ENCODE measurements around the gene KCNG2. TPM values are rescaled to one million over a fixed set of nuclear protein-coding genes. Genes with fewer than 3 reads are reported as not detected.

Gene KCNG2
- total and polyA plus RNA-seq, 2 of the 8 experiments (the other 6 are each of a cell fraction or from before 2014, with no cell fraction given): 0.19 to 0.74 TPM

DNA sequence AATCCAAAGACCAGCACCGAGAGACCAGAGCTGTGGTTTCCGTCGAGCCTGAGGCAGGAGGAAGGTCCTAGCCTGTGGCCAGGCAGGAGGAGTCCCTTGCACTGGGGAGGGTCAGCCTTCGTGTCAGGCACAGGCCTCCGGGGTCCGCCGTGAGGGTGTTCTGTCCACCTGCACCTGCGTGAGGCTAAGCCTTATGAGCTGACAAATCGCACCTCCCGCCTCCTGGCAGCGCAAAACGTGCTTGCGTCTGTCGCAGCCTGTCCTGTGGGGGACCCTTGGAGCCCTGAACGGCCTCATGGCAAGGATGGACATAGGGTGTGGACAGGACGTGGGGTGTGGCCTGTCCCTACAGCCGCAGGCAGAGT lies 73.3 kb downstream of the KCNG2 start:
- Histone ChIP-seq H3K23ac (ENCODE audit: insufficient read length) (no peak overlapping the region), H2AFZ (ENCODE audit: low read length) (no peak overlapping the region), H4K20me1 (replicated peaks in 1 of 2; ENCODE audit: control insufficient read depth in 1 of 2, insufficient read depth in 2 of 2, low read length in 2 of 2) (no peaks in the 10 kb centered on the region), H3K18ac (ENCODE audit: extremely low read depth, low read length) (no peak overlapping the region), H3K36me3 (ENCODE audit: control insufficient read depth in 2 of 4, insufficient read depth in 4 of 4, low read length in 3 of 4) (no peaks in the 10 kb centered on the region), H3K9ac (replicated peaks in 1 of 4; ENCODE audit: extremely low read depth in 1 of 4, low read depth in 3 of 4, low read length in 3 of 4) (no peak overlapping the region), H2AK5ac (ENCODE audit: low read depth, low read length) (no peak overlapping the region), H3K56ac (replicated peaks; ENCODE audit: insufficient read length, low read depth, low read length) (no peak overlapping the region), H4K91ac (replicated peaks; ENCODE audit: insufficient read length, low read length) (no peak overlapping the region), H2BK12ac (ENCODE audit: low read depth, low read length) (no peak overlapping the region), H3K79me2 (ENCODE audit: control insufficient read depth in 1 of 2, insufficient read depth in 2 of 2, low read length in 2 of 2) (no peaks in the 10 kb centered on the region), H2BK5ac (ENCODE audit: low read depth, low read length) (no peak overlapping the region), H3K4me2 (ENCODE audit: insufficient read depth in 1 of 2, low read depth in 2 of 2, low read length in 2 of 2) (no peak overlapping the region), H3K79me1 (ENCODE audit: low read depth, low read length) (no peaks in the 10 kb centered on the region), H3K9me3 (ENCODE audit: insufficient read depth in 2 of 2, low read depth in 1 of 2, low read length in 1 of 2) (no peaks in the 10 kb centered on the region), H2BK120ac (replicated peaks; ENCODE audit: low read depth, low read length) (no peak overlapping the region), H4K8ac (ENCODE audit: extremely low read depth, insufficient read depth, low read length) (no peak overlapping the region), H3K4me3 (ENCODE audit: extremely low read depth in 1 of 4, insufficient read depth in 2 of 4, low read depth in 3 of 4, low read length in 4 of 4) (no peak overlapping the region), H3K4me1 (replicated peaks in 1 of 4; ENCODE audit: control insufficient read depth in 3 of 4, insufficient read depth in 4 of 4, low read length in 3 of 4) (no peaks in the 10 kb centered on the region; a peak in 1 of 7 replicates), H3K14ac (ENCODE audit: insufficient read length) (no peak overlapping the region), H4K5ac (ENCODE audit: insufficient read length, low read depth, low read length) (no peak overlapping the region), H3K27ac (ENCODE audit: low read depth, low read length) (no peak overlapping the region), H2BK20ac (ENCODE audit: low read length) (no peak overlapping the region), H3K27me3 (replicated peaks in 1 of 4; ENCODE audit: control insufficient read depth in 3 of 4, extremely low read depth in 1 of 4, insufficient read depth in 3 of 4, low read length in 3 of 4) (no peaks in the 10 kb centered on the region), H2BK15ac (ENCODE audit: low read length) (0 out of 2 replicates have a peak overlapping the region, but pooled peaks have one; percentile 29), H3K4ac (replicated peaks; ENCODE audit: insufficient read length, low read depth, low read length) (no peak overlapping the region), H3K23me2 (ENCODE audit: low read depth, low read length) (peaks cover 5% of the 10 kb centered on the region; the same call in 1 of the 2 replicates)
- FAIRE-seq: no peak
- CTCF ChIA-PET (ENCODE audit: partially characterized antibody): interaction anchor here (0.7 to 1.7 kb wide), 3 partner anchors 13 to 61 kb away, joined by 3 to 4 read pairs (median 4); no protein-coding TSS in a partner anchor
- WGBS, 2 experiments (ENCODE audit: extremely low coverage in 1 of 2, insufficient coverage in 1 of 2, insufficient read length in 1 of 2, insufficient replicate concordance in 2 of 2, low coverage in 1 of 2, low lambda C conversion rate in 2 of 2, missing lambda C conversion rate in 1 of 2): 89% methylated on average over 16 of the region's 17 CpGs; no CpG with 5 or more reads in 1 of the 2 experiments
- POLR2A ChIA-PET (ENCODE audit: partially characterized antibody): no interaction called here
- DNase-seq (ENCODE audit: low read depth in 1 of 2, low spot score in 2 of 2): no peak
- TF ChIP-seq PHF8 (conservative IDR thresholded peaks at IDR 0.05; ENCODE audit: low read depth, low read length) (no peak), BRCA1 (IDR thresholded peaks at IDR 0.05; ENCODE audit: low read depth, low read length) (no peak), GTF2F1 (IDR thresholded peaks at IDR 0.05; ENCODE audit: borderline replicate concordance, low read depth, low read length) (no peak), CBX8 (IDR thresholded peaks at IDR 0.05; ENCODE audit: borderline replicate concordance, low read depth, low read length) (no peak), TCF12 (IDR thresholded peaks at IDR 0.05; ENCODE audit: low read depth, low read length) (no peak), RNF2 (IDR thresholded peaks at IDR 0.05; ENCODE audit: borderline replicate concordance, low read depth, low read length, missing control alignments, poor library complexity, severe bottlenecking) (no peak), GABPA (IDR thresholded peaks at IDR 0.05; ENCODE audit: borderline replicate concordance, insufficient read depth, low read length) (no peak), SIN3A (conservative IDR thresholded peaks at IDR 0.05 in 1 of 2, IDR thresholded peaks at IDR 0.05 in 1 of 2; ENCODE audit: low read depth in 1 of 2, low read length in 2 of 2) (no peak), EZH2 (IDR thresholded peaks at IDR 0.05; ENCODE audit: low read depth, low read length, severe bottlenecking) (no peak), CREB1 (IDR thresholded peaks at IDR 0.05) (no peak), KDM4A (IDR thresholded peaks at IDR 0.05; ENCODE audit: low read depth, low read length, severe bottlenecking) (no peak), EGR1 (IDR thresholded peaks at IDR 0.05; ENCODE audit: borderline replicate concordance, low read depth, low read length) (no peak)
- TF ChIP-seq, protein P1, sequence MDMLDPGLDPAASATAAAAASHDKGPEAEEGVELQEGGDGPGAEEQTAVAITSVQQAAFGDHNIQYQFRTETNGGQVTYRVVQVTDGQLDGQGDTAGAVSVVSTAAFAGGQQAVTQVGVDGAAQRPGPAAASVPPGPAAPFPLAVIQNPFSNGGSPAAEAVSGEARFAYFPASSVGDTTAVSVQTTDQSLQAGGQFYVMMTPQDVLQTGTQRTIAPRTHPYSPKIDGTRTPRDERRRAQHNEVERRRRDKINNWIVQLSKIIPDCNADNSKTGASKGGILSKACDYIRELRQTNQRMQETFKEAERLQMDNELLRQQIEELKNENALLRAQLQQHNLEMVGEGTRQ (IDR thresholded peaks at IDR 0.05; ENCODE audit: low read length): no peak

Data from H1 (cell line).